Measurements from ENCODE around the gene SLCO2B1.

SLCO2B1 gene

GRCh38 chr11:75193271-75193670 lies 42.4 kb downstream of the SLCO2B1 start:
- DNase-seq (ENCODE audit: low read depth in 2 of 2): no peak

GRCh38 chr11:75193711-75194110 lies 42.8 kb downstream of the SLCO2B1 start:
- no peak for DNase-seq (ENCODE audit: low read depth in 2 of 2)

- no peak for DNase-seq (ENCODE audit: low read depth in 2 of 2)
These were observed 43.2 kb downstream of the SLCO2B1 start for GRCh38 chr11:75194147-75194546.

GRCh38 chr11:75195167-75195962 lies 44.5 kb downstream of the SLCO2B1 start:
- DNase-seq (ENCODE audit: low read depth in 2 of 2): no peak

- DNase-seq (ENCODE audit: low read depth in 2 of 2): no peak
These were observed 45.5 kb downstream of the SLCO2B1 start for GRCh38 chr11:75196426-75196825.

GRCh38 chr11:75197512-75198277 lies 46.8 kb downstream of the SLCO2B1 start:
- no peak for DNase-seq (ENCODE audit: low read depth in 2 of 2)

- DNase-seq (ENCODE audit: low read depth in 2 of 2): no peak
These were observed 47.5 kb downstream of the SLCO2B1 start for GRCh38 chr11:75198278-75198973.

- DNase-seq (ENCODE audit: low read depth in 2 of 2): no peak
These were observed 48.6 kb downstream of the SLCO2B1 start for GRCh38 chr11:75199412-75199955.

- DNase-seq (ENCODE audit: low read depth in 2 of 2): no peak
These were observed 49.1 kb downstream of the SLCO2B1 start for GRCh38 chr11:75200051-75200450.

GRCh38 chr11:75200531-75200930 lies 49.6 kb downstream of the SLCO2B1 start:
- no peak for DNase-seq (ENCODE audit: low read depth in 2 of 2)

- DNase-seq (ENCODE audit: low read depth in 2 of 2): no peak
These were observed 50.9 kb downstream of the SLCO2B1 start for GRCh38 chr11:75201771-75202170.

GRCh38 chr11:75202195-75202594 lies 51.3 kb downstream of the SLCO2B1 start:
- DNase-seq (ENCODE audit: low read depth in 2 of 2): no peak

- DNase-seq (ENCODE audit: low read depth in 2 of 2): no peak
These were observed 52.2 kb downstream of the SLCO2B1 start for GRCh38 chr11:75203138-75203537.

- no peak for DNase-seq (ENCODE audit: low read depth in 2 of 2)
These were observed 52.7 kb downstream of the SLCO2B1 start for GRCh38 chr11:75203641-75204011.

GRCh38 chr11:75204012-75204674 lies 53.2 kb downstream of the SLCO2B1 start:
- DNase-seq (ENCODE audit: low read depth in 2 of 2): no peak

- DNase-seq (ENCODE audit: low read depth in 2 of 2): peak; percentile 53 to 66
These were observed 54.0 kb downstream of the SLCO2B1 start for GRCh38 chr11:75204685-75205563.

GRCh38 chr11:75205564-75206020 lies 54.7 kb downstream of the SLCO2B1 start:
- no peak for DNase-seq (ENCODE audit: low read depth in 2 of 2)

GRCh38 chr11:75208446-75208845 lies 57.5 kb downstream of the SLCO2B1 start:
- DNase-seq (ENCODE audit: low read depth in 2 of 2): no peak

GRCh38 chr11:75212411-75212810 lies 61.5 kb downstream of the SLCO2B1 start:
- DNase-seq (ENCODE audit: low read depth in 2 of 2): no peak

GRCh38 chr11:75214411-75214821 lies 63.5 kb downstream of the SLCO2B1 start:
- peak; percentile 37 to 40 for DNase-seq (ENCODE audit: low read depth in 2 of 2)

- DNase-seq (ENCODE audit: low read depth in 2 of 2): no peak
These were observed 63.9 kb downstream of the SLCO2B1 start for GRCh38 chr11:75214843-75215242.
